Large intestine (tissue), 3 donors: ENCODE data around the gene VSIG8. TPM values are rescaled to one million over a fixed set of nuclear protein-coding genes. Genes with fewer than 3 reads are reported as not detected.

ENCODE experiments used
- DNase-seq, 2 donors: peaks; one replicate each; pipeline versions ENCODE4 v3.0.0 to v3.0.0-alpha.2; 2013
- H3K27ac ChIP-seq: one replicate; pipeline ENCODE4 v1.5.1; 2013; ENCODE audit warnings: low read length
- H3K27me3 ChIP-seq: 2 replicates; pipeline ENCODE4 v1.6.1; 2013; ENCODE audit warnings: low read length; ENCODE audit not compliant: control insufficient read depth, insufficient read depth
- H3K36me3 ChIP-seq: 2 replicates; pipeline ENCODE4 v1.6.1; 2013; ENCODE audit warnings: low read length; ENCODE audit not compliant: control insufficient read depth, insufficient read depth
- H3K4me1 ChIP-seq: one replicate; pipeline ENCODE4 v1.6.1; 2013; ENCODE audit warnings: low read length; ENCODE audit not compliant: control insufficient read depth, insufficient read depth
- H3K4me3 ChIP-seq: one replicate; pipeline ENCODE4 v1.5.1; 2013; ENCODE audit warnings: low read length
- H3K9me3 ChIP-seq: one replicate; pipeline ENCODE4 v1.6.1; 2013; ENCODE audit warnings: mild to moderate bottlenecking, low read depth, low read length, moderate library complexity; ENCODE audit not compliant: control insufficient read depth
- WGBS: methylation state at CpG from one replicate; pipeline ENCODE4 v1.1.5; 2013; ENCODE audit warnings: low lambda C conversion rate; ENCODE audit not compliant: insufficient coverage; 5-methylcytosine and 5-hydroxymethylcytosine counted together
- polyA plus RNA-seq: library from polyadenylated mRNA; unstranded; fragments of 120-200 nt; gene quantifications from one replicate; pipeline ENCODE4 v1.2.1, GENCODE V29; 2013

Gene VSIG8
- polyA plus RNA-seq, 1 donor = 0.06 TPM

GRCh38 chr1:159898527-159898926 is 36.1 kb upstream of the VSIG8 start:
- Histone ChIP-seq H3K9me3 (no peaks in the 10 kb centered on the region), H3K27me3 (no peaks in the 10 kb centered on the region), H3K4me1 (peaks cover 24% of the 10 kb centered on the region), H3K36me3 (no peaks in the 10 kb centered on the region), H3K4me3 (no peak overlapping the region), H3K27ac (no peak overlapping the region)
- WGBS = 83% methylated on average over 1 of the region's 3 CpGs
- no peak for DNase-seq

DNA sequence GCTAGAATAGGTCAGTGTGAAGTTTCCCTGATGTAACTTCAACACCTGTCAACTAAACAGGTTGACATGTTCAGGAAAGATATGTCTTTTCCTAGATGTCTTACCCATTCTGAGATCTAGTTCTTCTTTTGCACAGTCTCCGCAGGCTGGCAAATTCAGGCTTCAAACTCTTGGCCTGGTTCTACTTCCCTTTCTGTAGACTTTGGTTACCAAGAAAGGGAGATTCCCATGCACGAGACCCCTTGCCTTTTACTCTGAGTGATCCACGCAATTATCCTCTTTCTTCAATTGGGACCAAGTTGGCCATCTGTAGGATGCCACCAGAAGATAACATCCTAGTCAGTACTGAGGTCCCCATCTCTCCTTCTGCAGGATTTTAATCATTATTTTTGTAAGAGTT is 35.5 kb upstream of the VSIG8 start:
- no peaks in the 10 kb centered on the region for H3K27me3 ChIP-seq
- H3K4me1 ChIP-seq = peaks cover 24% of the 10 kb centered on the region
- no peaks in the 10 kb centered on the region for H3K36me3 ChIP-seq

DNA sequence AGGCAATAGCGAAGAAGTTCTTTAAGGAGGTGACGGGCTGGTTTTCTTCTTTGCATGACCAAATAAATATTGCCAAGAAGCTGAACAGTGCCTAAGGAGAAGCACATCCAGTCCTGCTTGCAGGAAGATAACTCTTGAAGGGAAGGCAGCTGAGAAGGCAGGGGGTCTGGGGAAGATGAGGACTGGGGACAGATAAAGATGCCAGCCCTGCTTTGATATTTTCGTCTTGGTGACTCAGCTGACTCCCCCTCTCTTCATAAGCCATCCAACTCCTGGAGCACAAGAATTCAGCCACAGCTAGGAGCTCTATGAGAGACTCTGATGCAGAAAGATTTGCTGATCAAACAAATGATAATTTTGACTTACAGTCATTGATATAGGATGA is 34.1 kb upstream of the VSIG8 start:
- no peak overlapping the region for H3K27ac ChIP-seq
- no peaks in the 10 kb centered on the region for H3K9me3 ChIP-seq
- DNase-seq = no peak
- H3K4me3 ChIP-seq = no peak overlapping the region
- no peaks in the 10 kb centered on the region for H3K36me3 ChIP-seq
- peaks cover 24% of the 10 kb centered on the region for H3K4me1 ChIP-seq
- 40% methylated on average over 1 of the region's 3 CpGs for WGBS
- no peaks in the 10 kb centered on the region for H3K27me3 ChIP-seq

More for the DNA sequence above, 35.5 kb upstream of the VSIG8 start:
- no peak overlapping the region for H3K27ac ChIP-seq
- no peak for DNase-seq
- no CpG with 5 or more reads among the region's 3 CpGs for WGBS
- H3K4me3 ChIP-seq = no peak overlapping the region
- no peaks in the 10 kb centered on the region for H3K9me3 ChIP-seq

GRCh38 chr1:159895836-159896545 is 33.5 kb upstream of the VSIG8 start:
- H3K4me3 ChIP-seq = no peak overlapping the region
- H3K4me1 ChIP-seq = peaks cover 21% of the 10 kb centered on the region
- no peaks in the 10 kb centered on the region for H3K27me3 ChIP-seq
- H3K9me3 ChIP-seq = no peaks in the 10 kb centered on the region
- no peak overlapping the region for H3K27ac ChIP-seq
- 100% methylated on average over 1 of the region's 6 CpGs for WGBS
- H3K36me3 ChIP-seq = no peaks in the 10 kb centered on the region
- peak in 1 of 2 donors; percentile 26 for DNase-seq

DNA sequence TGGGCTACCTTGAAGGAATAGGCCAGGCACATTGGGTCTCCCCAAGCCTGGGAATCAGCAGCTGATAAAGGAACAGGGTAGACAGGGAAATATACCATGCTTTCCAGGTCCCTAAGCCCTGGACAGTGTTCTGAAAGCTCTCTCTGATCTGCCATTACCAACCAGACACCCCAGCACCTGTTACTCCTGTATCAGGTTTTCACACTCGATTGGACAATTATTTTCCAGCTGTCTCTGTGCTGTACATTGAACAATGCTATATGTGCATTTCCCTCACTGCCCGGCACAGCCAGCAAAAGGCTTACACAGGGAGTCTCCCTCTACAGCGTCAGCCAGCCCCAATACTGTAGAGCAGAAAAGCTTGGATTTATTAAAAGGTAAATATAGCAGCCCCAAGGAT is 32.8 kb upstream of the VSIG8 start:
- Histone ChIP-seq H3K27ac (no peak overlapping the region), H3K36me3 (no peaks in the 10 kb centered on the region), H3K4me1 (peaks cover 14% of the 10 kb centered on the region), H3K9me3 (no peaks in the 10 kb centered on the region), H3K4me3 (no peak overlapping the region), H3K27me3 (no peaks in the 10 kb centered on the region)
- WGBS = no CpG with 5 or more reads among the region's 3 CpGs
- DNase-seq = no peak

DNA sequence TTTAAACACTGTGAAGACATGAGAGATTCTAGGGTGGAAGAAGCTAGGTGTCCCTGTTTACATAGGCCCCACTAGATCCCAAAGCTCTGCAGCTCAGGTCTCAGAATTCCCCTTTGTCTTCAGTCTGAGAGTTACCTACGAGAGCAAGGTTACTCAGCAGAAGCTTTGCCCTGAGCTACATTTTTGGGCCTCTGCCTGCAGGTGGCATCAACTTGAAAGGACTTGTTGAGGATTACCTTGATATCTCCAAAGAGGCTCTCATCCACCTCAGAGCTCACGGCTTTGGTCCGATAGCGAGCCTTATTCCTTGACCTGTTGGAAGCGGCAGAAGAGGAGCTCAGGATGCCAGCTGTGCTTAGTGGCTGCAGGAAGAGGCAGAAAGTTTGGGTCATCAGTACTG is 30.5 kb upstream of the VSIG8 start:
- no CpG with 5 or more reads among the region's 5 CpGs for WGBS
- Histone ChIP-seq H3K9me3 (no peaks in the 10 kb centered on the region), H3K27ac (no peak overlapping the region), H3K27me3 (no peaks in the 10 kb centered on the region), H3K36me3 (no peaks in the 10 kb centered on the region), H3K4me1 (no peaks in the 10 kb centered on the region), H3K4me3 (no peak overlapping the region)
- no peak for DNase-seq

DNA sequence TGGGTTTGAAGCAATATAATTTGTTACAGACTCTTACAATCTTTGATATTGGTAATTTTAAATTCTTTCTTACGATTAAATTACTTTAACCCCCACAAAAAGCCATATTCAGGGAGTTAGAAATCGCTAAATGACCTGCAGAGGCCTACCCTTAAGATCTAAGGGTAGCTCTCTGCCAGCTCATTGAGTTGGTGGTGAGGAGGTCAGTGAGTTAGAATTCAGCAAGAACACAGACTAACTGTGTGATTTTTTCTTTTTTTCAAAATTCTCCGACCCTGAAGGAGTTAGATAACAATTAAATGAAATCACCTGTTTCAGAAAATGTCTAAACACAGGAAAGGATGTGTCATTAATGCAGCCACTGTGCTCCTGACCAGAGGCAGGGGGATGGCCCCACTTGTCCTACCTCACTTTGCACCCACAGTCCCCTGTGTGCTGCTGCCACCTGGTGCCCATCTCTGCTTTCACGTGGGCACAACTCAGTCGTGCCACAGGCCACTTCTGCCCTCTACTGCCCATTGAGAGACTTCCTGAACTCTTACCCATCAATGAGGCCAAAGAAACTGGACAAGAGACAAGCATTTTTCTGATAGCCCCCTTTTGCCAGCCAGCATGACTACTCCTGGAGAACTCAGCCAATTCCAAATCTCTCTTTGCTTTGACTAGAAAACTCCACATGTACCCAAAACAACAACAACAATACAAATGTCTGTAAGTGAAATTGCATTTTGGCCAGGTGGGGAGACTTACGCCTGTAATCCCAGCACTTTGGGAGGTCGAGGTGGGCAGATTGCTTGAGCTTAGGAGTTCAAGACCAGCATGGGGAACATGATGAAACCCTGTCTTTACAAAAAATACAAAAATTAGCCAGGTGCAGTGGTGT is 29.1 kb upstream of the VSIG8 start:
- Histone ChIP-seq H3K4me1 (no peaks in the 10 kb centered on the region), H3K27me3 (no peaks in the 10 kb centered on the region), H3K4me3 (no peak overlapping the region), H3K36me3 (no peaks in the 10 kb centered on the region), H3K9me3 (no peaks in the 10 kb centered on the region), H3K27ac (no peak overlapping the region)
- DNase-seq = peak; percentile 73 to 75
- WGBS = 100% methylated on average over 1 of the region's 7 CpGs

DNA sequence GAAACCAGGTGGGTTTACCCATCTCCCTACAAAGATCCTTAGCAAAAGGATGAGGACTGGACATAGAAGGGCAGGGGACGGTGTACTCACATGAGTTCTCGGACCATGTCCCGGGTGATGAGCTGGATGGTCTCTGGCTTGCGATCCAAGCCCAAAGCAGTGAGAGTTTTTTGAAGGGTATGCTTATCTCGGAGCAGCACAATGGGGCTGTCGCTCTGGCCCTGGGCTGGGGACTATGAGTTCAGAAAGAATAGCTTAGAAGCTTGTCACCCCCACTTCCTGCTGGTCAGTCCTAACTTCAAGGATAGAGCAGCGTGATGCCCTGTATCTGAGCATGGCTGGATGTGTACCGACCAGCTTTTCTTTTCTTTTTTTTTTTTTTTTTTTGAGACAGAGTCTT is 27.9 kb upstream of the VSIG8 start:
- no peak for DNase-seq
- Histone ChIP-seq H3K27ac (no peak overlapping the region), H3K9me3 (no peaks in the 10 kb centered on the region), H3K36me3 (no peaks in the 10 kb centered on the region), H3K4me1 (no peaks in the 10 kb centered on the region), H3K27me3 (no peaks in the 10 kb centered on the region), H3K4me3 (no peak overlapping the region)
- no CpG with 5 or more reads among the region's 8 CpGs for WGBS

DNA sequence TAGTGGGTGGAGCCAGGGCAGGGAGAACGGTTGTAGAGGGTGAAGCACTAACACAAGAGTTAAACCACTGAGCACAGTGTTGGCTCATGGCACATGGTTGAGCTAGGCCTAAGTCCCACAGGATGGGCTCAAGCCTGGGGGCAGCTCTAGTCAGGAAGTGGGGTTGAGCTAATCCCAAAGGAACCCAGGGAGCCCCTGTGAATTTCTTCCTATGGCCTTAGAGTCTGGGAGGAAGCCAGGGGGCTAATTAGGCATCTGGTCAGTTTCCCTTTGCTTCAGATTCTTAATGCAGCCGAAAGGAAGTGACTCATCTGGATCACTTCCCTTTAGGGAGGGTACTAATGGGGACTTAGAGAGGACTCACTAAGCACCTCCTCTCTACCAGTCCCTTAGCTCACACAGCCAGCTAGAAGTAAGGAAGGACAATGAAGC is 27.4 kb upstream of the VSIG8 start:
- H3K4me1 ChIP-seq = no peaks in the 10 kb centered on the region
- H3K36me3 ChIP-seq = no peaks in the 10 kb centered on the region
- H3K27ac ChIP-seq = no peak overlapping the region
- H3K9me3 ChIP-seq = no peaks in the 10 kb centered on the region
- H3K27me3 ChIP-seq = no peaks in the 10 kb centered on the region
- WGBS = no CpG with 5 or more reads among the region's 2 CpGs
- DNase-seq = peak in 1 of 2 donors; percentile 44
- H3K4me3 ChIP-seq = no peak overlapping the region

DNA sequence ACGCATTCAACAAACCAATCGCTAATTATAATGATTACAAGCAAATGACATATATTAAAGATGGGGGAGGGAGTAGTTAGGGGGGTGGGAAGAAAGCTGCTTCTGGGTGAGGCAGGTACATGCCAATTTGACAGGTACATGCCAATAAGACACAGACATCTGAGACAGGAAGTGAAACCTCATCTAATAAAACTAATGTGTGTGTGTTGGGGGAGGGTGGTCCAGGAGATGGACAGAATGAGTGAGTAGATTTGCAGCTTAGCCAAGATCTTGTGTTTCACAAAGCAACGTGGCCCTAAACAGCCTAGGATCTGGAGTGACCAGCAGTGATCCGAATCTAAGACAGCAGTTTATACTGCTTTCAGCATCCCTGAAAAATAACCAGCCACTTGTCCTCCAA is 26.7 kb upstream of the VSIG8 start:
- no peak overlapping the region for H3K27ac ChIP-seq

More for the DNA sequence above, 26.7 kb upstream of the VSIG8 start:
- Histone ChIP-seq H3K4me1 (no peaks in the 10 kb centered on the region), H3K4me3 (no peak overlapping the region), H3K36me3 (no peaks in the 10 kb centered on the region), H3K27me3 (no peaks in the 10 kb centered on the region), H3K9me3 (no peaks in the 10 kb centered on the region)
- no peak for DNase-seq
- whole genome bisulfite sequencing = no CpG with 5 or more reads among the region's 4 CpGs
